Endothelial cell (in vitro differentiated cells): ENCODE data around the gene PPFIBP2. TPM values are rescaled to one million over a fixed set of nuclear protein-coding genes. Genes with fewer than 3 reads are reported as not detected.

Experiments used
- DNase-seq: peaks from one replicate; pipeline ENCODE4 v3.0.0; 2021; ENCODE audit warnings: low spot score
- H3K27ac Mint-ChIP-seq: one replicate; pipeline ENCODE4 v1.8.0; 2021; ENCODE audit warnings: mixed read lengths, inconsistent platforms; ENCODE audit not compliant: unreplicated experiment
- H3K27me3 Mint-ChIP-seq: one replicate; pipeline ENCODE4 v1.8.0; 2021; ENCODE audit warnings: mild to moderate bottlenecking, moderate library complexity, mixed read lengths, inconsistent platforms; ENCODE audit not compliant: unreplicated experiment
- H3K36me3 Mint-ChIP-seq: one replicate; pipeline ENCODE4 v1.8.0; 2021; ENCODE audit warnings: mild to moderate bottlenecking, low read depth, mixed read lengths, inconsistent platforms; ENCODE audit not compliant: unreplicated experiment
- H3K4me1 Mint-ChIP-seq: one replicate; pipeline ENCODE4 v1.8.0; 2021; ENCODE audit warnings: mild to moderate bottlenecking, mixed read lengths, inconsistent platforms; ENCODE audit not compliant: unreplicated experiment
- H3K4me3 Mint-ChIP-seq: one replicate; pipeline ENCODE4 v1.8.0; 2021; ENCODE audit warnings: mild to moderate bottlenecking, mixed read lengths, inconsistent platforms; ENCODE audit not compliant: unreplicated experiment
- H3K9me3 Mint-ChIP-seq: one replicate; pipeline ENCODE4 v1.8.0; 2021; ENCODE audit warnings: mixed read lengths, inconsistent platforms; ENCODE audit not compliant: unreplicated experiment
- CTCF ChIP-seq: fragments of 200-600 bp; sonication (generic); IDR thresholded peaks from one replicate; pipeline ENCODE4 v1.5.0; 2021; ENCODE audit warnings: antibody characterized with exemption; ENCODE audit not compliant: unreplicated experiment
- total RNA-seq: library from RNA; stranded (reverse); fragmentation: NEBNext Ultra II Directional; extraction: Animal tissue kit (Norgen Biotek cat#: 25700); gene quantifications from one replicate; pipeline ENCODE4 v1.2.1, GENCODE V29; 2021; ENCODE audit not compliant: unreplicated experiment

PPFIBP2 gene
- total RNA-seq, 1 donor from 2014 or later, result 7.3 TPM

- DNase-seq, result no peak
- Mint-ChIP-seq H3K27me3 (peaks cover 4% of the 10 kb centered on the region), H3K9me3 (no peaks in the 10 kb centered on the region), H3K36me3 (peaks cover 4% of the 10 kb centered on the region), H3K27ac (no peak overlapping the region), H3K4me1 (no peaks in the 10 kb centered on the region), H3K4me3 (no peak overlapping the region)
- no peak for TF ChIP-seq CTCF
These were observed 105.5 kb downstream of the PPFIBP2 start for GRCh38 chr11:7619322-7619721.

- Mint-ChIP-seq H3K27me3 (peaks cover 4% of the 10 kb centered on the region), H3K4me3 (no peak overlapping the region), H3K4me1 (no peaks in the 10 kb centered on the region), H3K36me3 (peaks cover 4% of the 10 kb centered on the region), H3K27ac (no peak overlapping the region), H3K9me3 (no peaks in the 10 kb centered on the region)
- DNase-seq, result no peak
- no peak for TF ChIP-seq CTCF
These were observed 107.3 kb downstream of the PPFIBP2 start for GRCh38 chr11:7621090-7621489.

GRCh38 chr11:7621554-7621953 is 107.8 kb downstream of the PPFIBP2 start:
- no peak overlapping the region for H3K27ac Mint-ChIP-seq
- H3K36me3 Mint-ChIP-seq, result peaks cover 4% of the 10 kb centered on the region
- H3K4me3 Mint-ChIP-seq, result no peak overlapping the region
- no peak for TF ChIP-seq CTCF
- no peaks in the 10 kb centered on the region for H3K4me1 Mint-ChIP-seq
- H3K9me3 Mint-ChIP-seq, result no peaks in the 10 kb centered on the region
- peaks cover 4% of the 10 kb centered on the region for H3K27me3 Mint-ChIP-seq
- DNase-seq, result no peak

GRCh38 chr11:7622721-7623120 is 108.9 kb downstream of the PPFIBP2 start:
- H3K9me3 Mint-ChIP-seq, result no peaks in the 10 kb centered on the region
- peaks cover 4% of the 10 kb centered on the region for H3K36me3 Mint-ChIP-seq
- no peak overlapping the region for H3K27ac Mint-ChIP-seq
- DNase-seq, result no peak
- no peaks in the 10 kb centered on the region for H3K4me1 Mint-ChIP-seq
- no peak overlapping the region for H3K4me3 Mint-ChIP-seq
- peaks cover 4% of the 10 kb centered on the region for H3K27me3 Mint-ChIP-seq
- no peak for TF ChIP-seq CTCF

GRCh38 chr11:7628660-7629059 is 114.9 kb downstream of the PPFIBP2 start:
- no peak for TF ChIP-seq CTCF
- H3K4me1 Mint-ChIP-seq, result no peaks in the 10 kb centered on the region
- DNase-seq, result no peak
- H3K9me3 Mint-ChIP-seq, result no peaks in the 10 kb centered on the region
- peaks cover 12% of the 10 kb centered on the region for H3K36me3 Mint-ChIP-seq
- H3K27ac Mint-ChIP-seq, result no peak overlapping the region
- peaks cover 5% of the 10 kb centered on the region for H3K27me3 Mint-ChIP-seq
- H3K4me3 Mint-ChIP-seq, result no peak overlapping the region
